ENCODE data around the gene RAB24. TPM values are rescaled to one million over a fixed set of nuclear protein-coding genes. Genes with fewer than 3 reads are reported as not detected.
A peak's percentile ranks its signal among the peaks of the same experiment; 100 is the strongest.

The RAB24 gene
- total and polyA plus RNA-seq, 4 donors, result 8.5 to 19.0 (median 12.0) TPM

DNA sequence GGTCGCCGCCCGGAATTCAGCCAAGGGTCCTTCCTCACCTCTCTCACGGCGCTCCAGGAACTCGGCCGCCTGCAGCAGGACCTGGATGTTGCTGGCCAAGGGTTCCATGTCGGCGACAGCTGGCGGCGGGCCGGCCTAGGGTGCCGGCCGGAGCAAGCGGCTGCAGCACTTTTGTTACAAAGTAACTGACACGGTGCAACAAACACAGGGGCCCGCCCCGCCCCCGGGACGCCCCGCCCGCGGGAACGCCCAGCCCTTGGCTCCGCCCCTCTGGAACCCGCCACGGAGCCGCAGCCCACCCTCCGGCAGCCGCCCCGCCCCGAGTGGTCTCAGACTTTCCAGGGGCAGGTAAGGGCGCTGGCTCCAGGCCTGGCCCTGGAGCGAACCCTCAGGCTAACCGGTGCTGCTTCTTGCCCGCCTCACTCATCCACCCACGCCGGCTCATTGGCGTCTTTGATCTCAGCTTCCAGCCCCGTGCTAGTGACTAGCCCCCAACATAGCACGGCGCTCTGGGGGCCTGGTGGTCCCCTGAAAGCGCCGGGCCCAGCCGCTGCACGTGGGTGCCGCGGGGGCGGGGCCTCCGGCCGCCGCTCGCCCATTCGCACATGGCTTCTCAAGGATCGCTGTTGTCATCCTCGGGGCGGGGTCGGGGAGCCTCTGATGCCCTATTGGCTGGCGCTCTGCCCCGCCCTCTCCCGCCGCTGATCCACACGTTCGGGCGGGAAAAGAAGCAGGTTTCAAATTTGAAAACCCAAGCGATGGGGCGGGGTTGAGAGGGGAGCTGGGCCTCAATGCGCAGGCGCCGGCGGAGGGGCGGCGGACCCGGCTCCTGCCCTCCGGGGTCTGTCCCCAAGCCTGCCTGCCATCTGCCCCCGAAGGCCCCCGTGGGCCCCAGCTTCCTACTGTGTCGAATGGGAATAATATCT is 8.5 kb upstream of the RAB24 start, which contains the start of gene MXD3:
TSS of gene MXD3 (minus strand) at position 176 of the 926 bp plus-strand sequence. CDS start at position 108, 68 bp downstream.
- H3K4me1 ChIP-seq (ENCODE audit: control insufficient read depth in 4 of 4, insufficient read depth in 4 of 4, low read length in 3 of 4), result peaks cover 6 to 19% (median 13%) of the 10 kb centered on the region in 4 donors
- under 1% methylated on average over 78 of the region's 78 CpGs for WGBS
- H3K9ac ChIP-seq (ENCODE audit: low read depth in 1 of 2, low read length in 2 of 2), result no peak within 1 kb of the TSS
- H3K9me3 ChIP-seq (ENCODE audit: control insufficient read depth in 4 of 4, low read length in 3 of 4), result no peaks in the 10 kb centered on the region
- H3K4me3 ChIP-seq (ENCODE audit: low read depth in 1 of 3, low read length in 3 of 3), result peak within 1 kb of the TSS; percentile 50 to 64 (median 62)
- TF ChIP-seq GABPA (IDR thresholded peaks at IDR 0.05 in 1 of 2, conservative IDR thresholded peaks at IDR 0.05 in 1 of 2) (no peak), SP1 (IDR thresholded peaks at IDR 0.05) (peak; percentile 69), MAX (IDR thresholded peaks at IDR 0.05) (peak; percentile 52)
- DNase-seq (ENCODE audit: low spot score), result peak; percentile 96
- H3K27ac ChIP-seq (ENCODE audit: low read depth in 1 of 2, low read length in 2 of 2), result peak within 1 kb of the TSS; percentile 17 to 40
- H3K36me3 ChIP-seq (ENCODE audit: control insufficient read depth in 4 of 4, insufficient read depth in 3 of 4, low read depth in 1 of 4, low read length in 3 of 4), result peaks cover 0 to 3% (median under 1%) of the 10 kb centered on the region in 4 donors
- no peaks in the 10 kb centered on the region for H3K27me3 ChIP-seq (ENCODE audit: control insufficient read depth in 4 of 4, insufficient read depth in 4 of 4, low read length in 3 of 4)

- H3K4me1 ChIP-seq (ENCODE audit: control insufficient read depth in 4 of 4, insufficient read depth in 4 of 4, low read length in 3 of 4), result peaks cover 6 to 19% (median 13%) of the 10 kb centered on the region in 4 donors
- TF ChIP-seq GABPA (IDR thresholded peaks at IDR 0.05 in 1 of 2, conservative IDR thresholded peaks at IDR 0.05 in 1 of 2), result no peak
- no peak for TF ChIP-seq RXRA (IDR thresholded peaks at IDR 0.05)
- TF ChIP-seq EGR1 (IDR thresholded peaks at IDR 0.05; ENCODE audit: low read depth in 2 of 2), result no peak
- TF ChIP-seq NR2F2 (IDR thresholded peaks at IDR 0.05), result no peak
- no peak for TF ChIP-seq JUND (IDR thresholded peaks at IDR 0.05)
- TF ChIP-seq HNF4A (conservative IDR thresholded peaks at IDR 0.05), result no peak
- no peak for TF ChIP-seq FOXA2 (IDR thresholded peaks at IDR 0.05)
- no peak for TF ChIP-seq RAD21 (IDR thresholded peaks at IDR 0.05)
- no peak for TF ChIP-seq ZBTB33 (IDR thresholded peaks at IDR 0.05)
- no peak for TF ChIP-seq HNF4G (IDR thresholded peaks at IDR 0.05)
- TF ChIP-seq CTCF (IDR thresholded peaks at IDR 0.05; ENCODE audit: low read depth, low read length, missing input control), result no peak
- TF ChIP-seq TAF1 (conservative IDR thresholded peaks at IDR 0.05), result no peak
- no peak for TF ChIP-seq FOXA1 (IDR thresholded peaks at IDR 0.05)
- no peak for TF ChIP-seq ATF3 (IDR thresholded peaks at IDR 0.05)
- no peak for TF ChIP-seq YY1 (IDR thresholded peaks at IDR 0.05)
- TF ChIP-seq SP1 (IDR thresholded peaks at IDR 0.05), result no peak
- TF ChIP-seq REST (IDR thresholded peaks at IDR 0.05), result no peak
- TF ChIP-seq MAX (IDR thresholded peaks at IDR 0.05), result no peak
- H3K9ac ChIP-seq (ENCODE audit: low read depth in 1 of 2, low read length in 2 of 2), result no peak overlapping the region
- H3K27me3 ChIP-seq (ENCODE audit: control insufficient read depth in 4 of 4, insufficient read depth in 4 of 4, low read length in 3 of 4), result no peaks in the 10 kb centered on the region
- H3K9me3 ChIP-seq (ENCODE audit: control insufficient read depth in 4 of 4, low read length in 3 of 4), result no peaks in the 10 kb centered on the region
- no peak for DNase-seq (ENCODE audit: low spot score)
- 5% methylated on average over 23 of the region's 23 CpGs for WGBS
- H3K4me3 ChIP-seq (ENCODE audit: low read depth in 1 of 3, low read length in 3 of 3), result peak overlapping the region; percentile 27 to 62 (median 50)
- no peak overlapping the region for H3K27ac ChIP-seq (ENCODE audit: low read depth in 1 of 2, low read length in 2 of 2)
- H3K36me3 ChIP-seq (ENCODE audit: control insufficient read depth in 4 of 4, insufficient read depth in 3 of 4, low read depth in 1 of 4, low read length in 3 of 4), result peaks cover 3 to 9% (median 4%) of the 10 kb centered on the region in 4 donors
Observed at GRCh38 chr5:177311392-177311722, 7.8 kb upstream of the RAB24 start.
